Measurements from ENCODE around the gene EXOSC7.

Gene EXOSC7

DNA sequence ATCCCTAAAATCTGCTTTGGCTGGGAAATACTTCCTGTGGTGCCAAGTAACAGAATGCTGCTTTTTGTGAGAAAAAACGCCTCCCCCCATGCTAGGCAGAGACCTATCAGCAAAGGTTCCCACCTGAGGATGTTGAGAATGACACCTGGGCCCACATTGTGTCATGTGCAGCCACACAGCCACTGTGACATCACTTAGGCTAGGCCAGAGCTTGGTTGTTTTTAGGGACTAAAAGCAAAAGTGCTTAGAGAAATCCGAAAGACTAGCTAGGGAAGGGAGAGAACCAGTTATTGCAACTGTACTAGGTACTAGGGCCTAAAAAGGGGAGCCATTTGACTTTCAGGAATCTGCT, 6.2 kb upstream of the EXOSC7 start:
- DNase-seq (ENCODE audit: extremely low read depth, low read depth) = no peak
- TF ChIP-seq, protein P1, sequence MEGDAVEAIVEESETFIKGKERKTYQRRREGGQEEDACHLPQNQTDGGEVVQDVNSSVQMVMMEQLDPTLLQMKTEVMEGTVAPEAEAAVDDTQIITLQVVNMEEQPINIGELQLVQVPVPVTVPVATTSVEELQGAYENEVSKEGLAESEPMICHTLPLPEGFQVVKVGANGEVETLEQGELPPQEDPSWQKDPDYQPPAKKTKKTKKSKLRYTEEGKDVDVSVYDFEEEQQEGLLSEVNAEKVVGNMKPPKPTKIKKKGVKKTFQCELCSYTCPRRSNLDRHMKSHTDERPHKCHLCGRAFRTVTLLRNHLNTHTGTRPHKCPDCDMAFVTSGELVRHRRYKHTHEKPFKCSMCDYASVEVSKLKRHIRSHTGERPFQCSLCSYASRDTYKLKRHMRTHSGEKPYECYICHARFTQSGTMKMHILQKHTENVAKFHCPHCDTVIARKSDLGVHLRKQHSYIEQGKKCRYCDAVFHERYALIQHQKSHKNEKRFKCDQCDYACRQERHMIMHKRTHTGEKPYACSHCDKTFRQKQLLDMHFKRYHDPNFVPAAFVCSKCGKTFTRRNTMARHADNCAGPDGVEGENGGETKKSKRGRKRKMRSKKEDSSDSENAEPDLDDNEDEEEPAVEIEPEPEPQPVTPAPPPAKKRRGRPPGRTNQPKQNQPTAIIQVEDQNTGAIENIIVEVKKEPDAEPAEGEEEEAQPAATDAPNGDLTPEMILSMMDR (IDR thresholded peaks at IDR 0.05; ENCODE audit: low read depth, low read length) = no peak

GRCh38 chr3:44970926-44971490, 5.0 kb upstream of the EXOSC7 start:
- no peak for DNase-seq (ENCODE audit: extremely low read depth, low read depth)
- TF ChIP-seq, protein P1 (IDR thresholded peaks at IDR 0.05; ENCODE audit: low read depth, low read length) = no peak

- TF ChIP-seq, protein P1 (IDR thresholded peaks at IDR 0.05; ENCODE audit: low read depth, low read length) = no peak
- DNase-seq (ENCODE audit: extremely low read depth, low read depth) = no peak
Observed at GRCh38 chr3:44974416-44974815, 1.6 kb upstream of the EXOSC7 start.

- DNase-seq (ENCODE audit: extremely low read depth, low read depth) = no peak
- TF ChIP-seq, protein P1 (IDR thresholded peaks at IDR 0.05; ENCODE audit: low read depth, low read length) = no peak
Observed at GRCh38 chr3:44981220-44981619, 5.2 kb downstream of the EXOSC7 start.

DNA sequence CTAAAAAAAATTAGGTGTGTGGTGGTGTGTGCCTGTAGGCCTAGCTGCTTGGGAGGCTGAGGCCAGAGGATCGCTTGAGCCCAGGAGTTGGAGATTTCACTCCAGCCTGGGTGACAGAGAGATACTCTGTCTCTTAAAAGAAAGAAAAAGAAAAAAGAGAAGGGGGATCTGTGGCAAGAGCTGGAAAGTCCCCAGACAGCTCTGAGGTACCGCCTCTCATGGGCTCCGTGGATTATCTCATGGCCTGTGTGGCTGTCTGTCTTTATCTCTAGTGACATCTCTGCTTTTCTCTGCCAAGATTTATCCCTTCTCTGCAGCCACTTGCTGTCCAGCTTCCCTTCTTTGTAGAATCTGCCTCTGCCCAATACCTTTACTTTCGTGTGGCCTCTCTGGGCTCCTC, 5.7 kb downstream of the EXOSC7 start:
- TF ChIP-seq, protein P1 (IDR thresholded peaks at IDR 0.05; ENCODE audit: low read depth, low read length) = no peak
- no peak for DNase-seq (ENCODE audit: extremely low read depth, low read depth)

- DNase-seq (ENCODE audit: extremely low read depth, low read depth) = no peak
- TF ChIP-seq, protein P1 (IDR thresholded peaks at IDR 0.05; ENCODE audit: low read depth, low read length) = no peak
Observed at GRCh38 chr3:44982817-44983216, 6.8 kb downstream of the EXOSC7 start.

DNA sequence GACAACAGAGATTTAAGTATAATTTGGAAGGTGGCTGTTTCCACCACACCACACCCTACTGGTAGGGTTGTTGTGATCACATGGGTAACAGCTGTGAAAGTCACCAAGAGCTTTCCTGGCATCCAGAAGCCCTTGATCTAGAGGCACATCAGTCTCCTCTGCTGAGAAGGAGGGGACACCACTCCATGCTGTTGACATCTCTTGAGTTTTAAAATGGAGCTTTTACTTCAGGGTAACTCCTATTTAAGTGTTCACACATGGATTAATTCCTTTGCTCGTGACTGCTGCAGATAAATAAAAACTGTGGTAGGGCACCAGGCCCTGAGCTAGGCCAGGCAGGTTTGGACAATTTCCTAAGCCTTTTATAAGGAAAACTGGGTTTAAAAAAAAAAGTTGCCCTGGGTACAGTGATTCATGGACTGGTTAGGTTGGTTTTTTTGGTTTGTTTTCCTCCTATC, 7.5 kb downstream of the EXOSC7 start:
- TF ChIP-seq, protein P1 (IDR thresholded peaks at IDR 0.05; ENCODE audit: low read depth, low read length) = no peak
- DNase-seq (ENCODE audit: extremely low read depth, low read depth) = no peak

Data from AG09319 (cell line).